Measurements from ENCODE around the gene PSMB10. TPM values are rescaled to one million over a fixed set of nuclear protein-coding genes. Genes with fewer than 3 reads are reported as not detected.

The PSMB10 gene
- total RNA-seq, 2 donors from 2014 or later: 54.9 to 64.5 TPM

DNA sequence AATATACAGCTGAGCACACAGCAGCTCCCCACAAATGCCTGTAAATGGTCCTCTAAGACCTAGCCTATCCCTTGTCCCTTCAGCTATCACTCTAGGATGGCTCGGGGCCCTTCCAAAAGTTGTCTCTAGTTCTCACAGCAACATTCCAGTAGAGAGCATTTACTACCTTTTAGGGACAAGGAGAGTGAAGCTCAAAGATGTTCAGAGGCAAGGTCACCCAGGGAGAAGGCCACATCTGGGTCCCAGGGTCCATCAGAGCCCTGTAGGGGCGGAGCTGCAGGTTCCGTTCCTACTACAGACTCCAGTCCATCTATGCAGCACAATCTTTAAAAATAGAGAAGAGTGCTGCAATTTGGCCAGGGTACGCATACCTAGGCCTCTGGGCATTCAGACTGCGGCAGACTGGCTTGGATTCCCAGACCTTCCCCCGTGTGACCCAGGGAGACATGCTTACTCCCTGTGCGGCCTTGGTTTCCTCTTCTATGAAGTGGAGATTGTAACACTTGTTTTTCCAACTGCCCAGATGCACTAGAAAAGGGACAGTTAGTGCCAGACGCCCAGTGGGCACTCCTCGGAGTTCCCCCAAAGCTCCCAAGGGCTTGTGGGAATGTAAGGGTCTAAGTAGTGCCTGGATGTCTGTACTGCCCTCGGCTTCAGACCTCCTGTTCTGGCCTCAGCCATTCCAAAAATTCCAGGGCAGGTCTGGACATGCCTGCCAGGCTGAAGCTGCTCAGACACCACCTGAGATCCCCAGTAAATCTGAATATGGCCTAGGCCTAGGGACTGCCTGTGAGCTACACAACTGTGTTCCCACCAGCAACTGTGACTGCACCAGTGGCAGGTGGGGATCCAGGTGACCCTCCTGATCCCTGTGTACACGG, 29.3 kb upstream of the PSMB10 start:
- no peak for DNase-seq
- ATAC-seq: no peak
- intact Hi-C loops (cut with DNase I): no loop called here

GRCh38 chr16:67964477-67965131, 28.0 kb upstream of the PSMB10 start:
- intact Hi-C loops (cut with DNase I): no loop called here
- DNase-seq: no peak
- no peak for ATAC-seq

GRCh38 chr16:67963662-67964321, 27.1 kb upstream of the PSMB10 start:
- peak in 1 of 2 donors; percentile 1 for ATAC-seq
- peak; percentile 65 for DNase-seq
- intact Hi-C loops (cut with DNase I): no loop called here

GRCh38 chr16:67963292-67963661, 26.6 kb upstream of the PSMB10 start:
- intact Hi-C loops (cut with DNase I): no loop called here
- ATAC-seq (no peak), DNase-seq (no peak)

DNA sequence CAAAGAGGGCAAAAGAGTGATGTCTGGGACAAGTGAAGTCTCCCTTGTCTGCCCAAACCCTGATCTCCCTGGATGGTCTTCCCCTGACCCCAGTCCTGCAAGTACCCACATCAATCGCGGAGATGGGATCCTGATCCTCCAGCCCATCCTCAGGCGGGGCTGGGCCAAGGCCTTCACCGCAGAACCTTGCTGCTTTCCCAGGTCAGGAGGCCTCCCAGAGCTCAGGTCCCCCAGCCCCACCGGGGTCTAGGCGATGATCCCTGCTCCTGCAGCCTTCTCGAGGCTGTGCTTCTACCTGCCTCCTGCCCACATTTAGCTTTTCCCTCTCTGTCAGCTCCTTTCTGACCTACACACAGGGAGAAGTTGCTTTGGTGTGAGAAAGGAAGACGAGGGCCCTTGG, 25.5 kb upstream of the PSMB10 start:
- DNase-seq (no peak), ATAC-seq (no peak)
- intact Hi-C loops (cut with DNase I): no loop called here

GRCh38 chr16:67961551-67961957, 24.9 kb upstream of the PSMB10 start:
- ATAC-seq (no peak), DNase-seq (peak; percentile 74)
- intact Hi-C loops (cut with DNase I): no loop called here

- ATAC-seq (peak; percentile 70 to 77), DNase-seq (peak; percentile 88)
- intact Hi-C loops (cut with DNase I): no loop called here
These were observed 23.1 kb upstream of the PSMB10 start for GRCh38 chr16:67959536-67960329.

DNA sequence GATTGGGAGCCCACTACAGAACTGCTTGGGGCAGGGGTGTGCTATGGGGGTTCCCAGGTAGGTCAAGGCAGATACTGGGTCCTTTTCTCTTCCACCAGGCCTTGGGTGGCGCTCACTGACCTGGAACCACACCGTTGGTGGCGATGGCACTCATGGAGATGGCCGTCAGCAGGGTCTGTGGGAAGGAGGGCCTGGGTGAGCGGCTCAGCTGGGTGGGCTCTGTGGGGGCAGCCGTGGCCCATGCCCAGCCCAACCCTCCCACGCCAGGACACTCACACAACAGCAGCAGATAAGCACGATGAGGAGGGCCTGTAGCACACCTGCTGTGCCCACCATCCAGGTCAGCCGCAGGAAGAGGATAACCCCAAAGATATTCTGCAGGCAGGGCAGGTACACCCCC, 21.0 kb upstream of the PSMB10 start:
- no peak for DNase-seq
- no peak for ATAC-seq
- intact Hi-C loops (cut with DNase I): no loop called here

- DNase-seq (no peak), ATAC-seq (no peak)
- intact Hi-C loops (cut with DNase I): no loop called here
These were observed 18.0 kb upstream of the PSMB10 start for GRCh38 chr16:67954421-67955196.

GRCh38 chr16:67953641-67954375, 17.2 kb upstream of the PSMB10 start:
- DNase-seq (no peak), ATAC-seq (no peak)
- intact Hi-C loops (cut with DNase I): no loop called here

- intact Hi-C loops (cut with DNase I): no loop called here
- peak; percentile 42 to 78 for ATAC-seq
- peak; percentile 69 for DNase-seq
These were observed 14.8 kb upstream of the PSMB10 start for GRCh38 chr16:67951485-67951884.

DNA sequence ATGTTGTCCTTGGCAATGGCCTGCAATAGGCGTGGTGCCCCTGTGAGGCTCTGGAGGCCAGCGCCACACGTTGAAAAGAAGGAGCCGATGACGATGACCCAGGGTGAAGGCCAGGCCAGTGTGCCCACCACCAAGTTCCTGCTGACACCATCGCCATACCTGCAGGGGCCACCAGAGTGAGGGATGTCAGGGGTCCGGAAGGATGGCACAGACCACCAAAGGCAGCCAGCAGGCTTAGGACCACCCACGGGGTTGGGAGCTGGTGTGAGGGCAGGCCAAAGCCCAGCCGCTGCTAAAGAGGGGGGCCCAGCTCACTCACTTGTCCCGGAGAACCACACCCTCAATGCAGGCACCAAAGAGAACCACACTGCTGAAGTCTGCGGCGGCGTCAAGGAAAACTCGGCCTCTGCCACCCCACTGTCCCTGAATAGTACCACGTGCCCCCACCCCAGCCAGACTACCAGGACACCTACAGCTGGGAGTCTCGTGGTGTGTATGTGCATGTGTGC, 13.7 kb upstream of the PSMB10 start:
- intact Hi-C loops (cut with DNase I): no loop called here
- DNase-seq (no peak), ATAC-seq (no peak)

- intact Hi-C loops (cut with DNase I): no loop called here
- DNase-seq (no peak), ATAC-seq (no peak)
These were observed 13.0 kb upstream of the PSMB10 start for GRCh38 chr16:67949645-67950044.

DNA sequence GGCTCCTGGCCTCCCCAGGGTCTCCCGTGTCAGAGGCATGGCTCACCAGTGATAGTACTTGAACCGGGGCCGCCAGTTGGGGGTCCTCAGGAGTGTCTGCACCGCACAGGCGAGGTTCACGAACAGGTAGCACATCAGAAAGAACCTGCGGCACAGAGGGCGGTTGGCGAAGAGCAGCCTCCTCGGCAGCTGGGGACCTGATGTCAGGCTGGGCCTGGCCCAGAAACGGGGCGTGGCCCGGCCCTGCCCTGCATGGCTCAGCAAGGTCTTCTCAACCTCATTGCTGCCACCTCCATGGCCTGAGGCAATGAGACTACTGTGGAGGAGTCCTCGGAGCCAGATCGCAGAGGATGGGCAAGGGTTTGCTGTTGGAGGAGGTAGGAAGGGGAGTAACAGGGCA, 11.4 kb upstream of the PSMB10 start:
- DNase-seq (no peak), ATAC-seq (no peak)
- intact Hi-C loops (cut with DNase I): no loop called here

GRCh38 chr16:67946966-67947558, 10.4 kb upstream of the PSMB10 start:
- DNase-seq (no peak), ATAC-seq (no peak)
- intact Hi-C loops (cut with DNase I): no loop called here

- ATAC-seq: no peak
- intact Hi-C loops (cut with DNase I): no loop called here
- no peak for DNase-seq
These were observed 9.5 kb upstream of the PSMB10 start for GRCh38 chr16:67946128-67946569.

DNA sequence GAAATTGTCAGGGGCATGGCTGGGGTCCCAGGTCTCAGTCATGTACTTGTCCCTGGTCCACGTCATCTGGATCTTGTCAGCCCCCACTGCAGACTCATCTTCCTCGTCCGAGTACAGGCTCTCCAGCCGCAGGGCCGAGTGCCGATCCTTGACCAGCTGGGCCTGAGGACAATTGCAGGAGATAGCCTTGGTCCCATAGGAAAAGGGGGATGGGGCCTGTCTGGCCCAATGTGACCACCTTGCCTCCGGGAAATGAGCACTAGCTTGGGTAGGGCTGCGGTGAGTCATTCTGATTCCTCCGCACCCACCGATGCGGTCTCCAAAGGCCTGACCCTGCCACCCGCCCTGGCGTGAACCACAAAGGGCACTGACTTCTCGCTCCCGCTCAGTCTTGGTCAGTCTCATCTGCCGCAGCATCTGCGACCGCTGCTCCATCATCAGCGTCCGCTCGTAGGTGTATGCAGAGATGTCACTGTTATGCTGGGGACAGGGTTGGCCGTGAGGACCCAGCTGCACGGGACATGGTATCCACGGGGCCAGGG, 8.8 kb upstream of the PSMB10 start:
- no peak for DNase-seq
- intact Hi-C loops (cut with DNase I): no loop called here
- no peak for ATAC-seq
